K562 (cell line): ENCODE measurements around the gene ECSCR. TPM values are rescaled to one million over a fixed set of nuclear protein-coding genes. Genes with fewer than 3 reads are reported as not detected.

Experiments used
- ATAC-seq: fragments of 200-7000 bp; cut with Tn5 transposase; 3 replicates; pipeline ENCODE4 v1.9.1; 2020; ENCODE audit warnings: moderate library complexity
- BruUV-seq: library from RNA; stranded (reverse); fragments of 400-500 nt; replicated peaks from 2 replicates; lab custom pipeline; 2021; lab: Mats Ljungman, UMichigan
- CTCF ChIA-PET: fragments of 300-600 bp; formaldehyde crosslinking; extraction: SDS; loops from one replicate; lab custom pipeline; 2021; ENCODE audit warnings: low intra/inter-chr PET ratio; lab: Yijun Ruan, JAX
- POLR2A ChIA-PET: fragments of 300-600, 350-650 bp; sonication (Branson Sonifier 250); formaldehyde crosslinking; extraction: SDS; loops from one replicate; lab custom pipeline; 2021; ENCODE audit warnings: antibody characterized with exemption, inconsistent platforms; lab: Yijun Ruan, JAX
- DNase-seq, 4 experiments: peaks; one replicate each; pipeline versions ENCODE4 v3.0.0 to v3.0.0-alpha.2; 2011 to 2018; ENCODE audit warnings: low spot score in 3 of 4, mixed read lengths in 3 of 4; ENCODE audit errors: extremely low read depth in 1 of 4
- FAIRE-seq: peaks from 2 replicates; lab custom pipeline; 2011; peaks lifted over from hg19 to GRCh38; lab: Jason Lieb, UNC
- H2AFZ ChIP-seq: 2 replicates; pipeline ENCODE4 v1.6.0; 2011; ENCODE audit warnings: low read depth, low read length, control low read depth, inconsistent platforms
- H3K27ac ChIP-seq: fragments of 200-600 bp; 3 replicates; pipeline ENCODE4 v1.8.0; 2011; ENCODE audit warnings: low read depth, mild to moderate bottlenecking, control low read depth, inconsistent platforms, low read length, moderate library complexity, mixed read lengths; ENCODE audit errors: extremely low read depth
- H3K27me3 ChIP-seq, 2 experiments: fragments of 300-600 bp in 1 of 2; 2 replicates in 1 of 2; 3 replicates in 1 of 2; pipeline versions ENCODE4 v1.6.0 to v1.8.0; 2011; ENCODE audit warnings: inconsistent platforms in 2 of 2, low read length in 2 of 2, mild to moderate bottlenecking in 1 of 2, mixed read lengths in 1 of 2, moderate library complexity in 1 of 2; ENCODE audit not compliant: control insufficient read depth in 2 of 2, insufficient read depth in 2 of 2
- H3K36me3 ChIP-seq: fragments of 300-600 bp; 3 replicates; pipeline ENCODE4 v1.8.0; 2011; ENCODE audit warnings: mild to moderate bottlenecking, low read length, inconsistent platforms; ENCODE audit not compliant: control insufficient read depth, insufficient read depth
- H3K4me1 ChIP-seq, 2 experiments: fragments of 200-600 bp in 1 of 2; replicated peaks in 1 of 2; 2 replicates in 1 of 2; 3 replicates in 1 of 2; pipeline versions ENCODE4 v1.5.1 to v1.8.0; 2011; ENCODE audit warnings: inconsistent platforms in 2 of 2, low read length in 2 of 2, mild to moderate bottlenecking in 1 of 2, mixed read lengths in 1 of 2, moderate library complexity in 1 of 2; ENCODE audit not compliant: control insufficient read depth in 2 of 2, insufficient read depth in 2 of 2
- H3K4me2 ChIP-seq: 2 replicates; pipeline ENCODE4 v1.6.1; 2011; ENCODE audit warnings: low read length, control low read depth, inconsistent platforms, mixed read lengths; ENCODE audit not compliant: insufficient read depth
- H3K4me3 ChIP-seq: fragments of 200-600 bp; sonication (generic), shearing (Covaris generic); 2 replicates; pipeline ENCODE4 v1.5.1; 2016; ENCODE audit warnings: control low read depth, inconsistent platforms
- H3K79me2 ChIP-seq: fragments of 200-600 bp; 3 replicates; pipeline ENCODE4 v1.8.0; 2011; ENCODE audit warnings: low read length, inconsistent platforms; ENCODE audit not compliant: control insufficient read depth, insufficient read depth
- H3K9ac ChIP-seq, 2 experiments: 2 replicates each; pipeline versions ENCODE4 v1.6.0 to v1.6.1; 2011; ENCODE audit warnings: low read depth in 2 of 2, low read length in 2 of 2, control low read depth in 1 of 2, inconsistent platforms in 1 of 2, mild to moderate bottlenecking in 1 of 2, mixed read lengths in 1 of 2; ENCODE audit not compliant: insufficient read depth in 1 of 2
- H3K9me1 ChIP-seq: one replicate; pipeline ENCODE4 v1.6.0; 2011; ENCODE audit warnings: inconsistent platforms, mild to moderate bottlenecking, low read length, moderate library complexity; ENCODE audit not compliant: control insufficient read depth, insufficient read depth
- H3K9me3 ChIP-seq: replicated peaks from 2 replicates; pipeline ENCODE4 v1.5.1; 2011; ENCODE audit warnings: low read depth, low read length, inconsistent platforms; ENCODE audit not compliant: control insufficient read depth, insufficient read depth
- H4K20me1 ChIP-seq: replicated peaks from 2 replicates; pipeline ENCODE4 v1.6.1; 2011; ENCODE audit warnings: low read length, inconsistent platforms, mixed read lengths; ENCODE audit not compliant: control insufficient read depth, insufficient read depth
- BRF1 ChIP-seq: IDR thresholded peaks from 3 replicates; pipeline ENCODE4 v1.6.1; 2011; ENCODE audit warnings: borderline replicate concordance, mild to moderate bottlenecking; ENCODE audit not compliant: insufficient read length; ENCODE audit errors: extremely low read depth
- PHF21A ChIP-seq: fragments of 450-650 bp; IDR thresholded peaks from 2 replicates; pipeline ENCODE4 v1.6.1; 2017; ENCODE audit warnings: low read depth, borderline replicate concordance
- PYGO2 ChIP-seq: fragments of 450-650 bp; IDR thresholded peaks from 2 replicates; pipeline ENCODE4 v1.6.1; 2016; ENCODE audit warnings: mild to moderate bottlenecking, missing genetic modification characterization, moderate library complexity, missing compliant biosample characterization
- ZNF212 ChIP-seq: fragments of 450-650 bp; formaldehyde crosslinking; IDR thresholded peaks from 2 replicates; pipeline ENCODE4 v1.4.0; 2020; ENCODE audit warnings: mild to moderate bottlenecking
- ZNF764 ChIP-seq: fragments of 250-450 bp; sonication (Bioruptor Pico); IDR thresholded peaks from 2 replicates; pipeline ENCODE4 v1.4.0; 2020; ENCODE audit warnings: low read depth, mild to moderate bottlenecking, moderate library complexity
- WGBS: fragments of 100-300 bp; shearing (Covaris generic); methylation state at CpG from one replicate; pipeline ENCODE4 v1.1.6; 2016; ENCODE audit warnings: low coverage, mixed read lengths; ENCODE audit not compliant: insufficient coverage; ENCODE audit errors: missing lambda C conversion rate; 5-methylcytosine and 5-hydroxymethylcytosine counted together
- in situ Hi-C: fragments of 300-500 bp; cut with MboI; formaldehyde crosslinking; loops from 4 replicates; pipeline ENCODE4 v1.15.0; 2018; ENCODE audit warnings: inconsistent platforms, mixed read lengths
- intact Hi-C: fragments of 100-400 bp; cut with micrococcal nuclease; formaldehyde crosslinking; loops from 2 replicates; pipeline ENCODE4 v1.14.2; 2022
- polyA plus RNA-seq, 8 experiments: library from polyadenylated mRNA; depleted of rRNA in 4 of 8; stranded (reverse) in 5 of 8; unstranded in 3 of 8; fragments of >200 nt; fragmentation: Nextera tagmentation in 2 of 8; fragmentation: Illumina TruSeq in 1 of 8; extraction: Ambion mirVana in 2 of 8; extraction: Trizol in 1 of 8; gene quantifications; 2 replicates each; pipeline versions ENCODE4 v1.2.1 to v1.2.3, GENCODE V29; 2011 to 2014; ENCODE audit warnings: inconsistent platforms in 1 of 8, missing spikeins in 1 of 8
- total RNA-seq, 7 experiments: library from RNA; depleted of rRNA in 6 of 7; stranded (reverse); fragments of >200 nt in 6 of 7; fragmentation: Illumina TruSeq in 2 of 7; extraction: Trizol in 2 of 7; gene quantifications; 2 replicates each; pipeline versions ENCODE4 v1.2.1 to v1.2.3, GENCODE V29; 2011 to 2021; ENCODE audit warnings: low replicate concordance in 1 of 7
- TF ChIP-seq, protein P1 (sequence below): sonication (generic); formaldehyde crosslinking; IDR thresholded peaks from 2 replicates; pipeline ENCODE4 v1.8.0; 2023; ENCODE audit warnings: mild to moderate bottlenecking, missing genetic modification reagents
- TF ChIP-seq, protein P2 (sequence below): fragments of 450-650 bp; IDR thresholded peaks from 2 replicates; pipeline ENCODE4 v1.7.0; 2016; ENCODE audit warnings: borderline replicate concordance
- TF ChIP-seq, protein P3 (sequence below): sonication (generic); formaldehyde crosslinking; IDR thresholded peaks from 2 replicates; pipeline ENCODE4 v1.8.0; 2022; ENCODE audit warnings: missing genetic modification reagents, mild to moderate bottlenecking, borderline replicate concordance
- TF ChIP-seq, protein P4 (sequence below): fragments of 150-350 bp; IDR thresholded peaks from 2 replicates; pipeline ENCODE4 v1.6.1; 2014; ENCODE audit warnings: low read depth, mild to moderate bottlenecking, low read length, borderline replicate concordance

ECSCR gene
- total and polyA plus RNA-seq, 9 of the 15 experiments (the other 6 are each of a cell fraction or from before 2014, with no cell fraction given) = 0.10 to 0.25 (median 0.13) TPM; not detected in 6

DNA sequence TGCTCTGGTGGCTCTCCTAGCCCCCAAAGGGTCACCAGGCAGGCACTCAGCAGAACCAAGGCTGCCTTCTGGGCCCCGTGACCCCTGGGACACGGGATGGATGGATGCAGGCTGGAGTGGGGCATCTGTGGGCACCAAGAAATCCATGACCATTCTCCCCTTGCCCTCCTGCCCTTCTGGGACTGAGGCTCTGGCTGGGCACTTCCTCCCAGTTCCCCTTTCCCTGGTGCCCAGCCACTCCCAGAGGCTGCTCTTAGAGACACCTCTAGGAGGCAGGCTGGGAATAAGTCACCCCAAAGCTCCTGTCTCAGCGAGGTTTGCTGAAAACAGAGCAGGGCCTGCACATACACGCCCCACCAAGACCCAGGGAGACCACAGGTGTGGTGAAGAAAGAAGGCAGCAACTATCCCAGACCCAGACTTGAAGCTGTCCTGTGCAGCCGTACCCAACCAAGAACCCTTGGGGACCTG is 19.1 kb upstream of the ECSCR start:
- no peaks in the 10 kb centered on the region for H3K9me1 ChIP-seq
- H3K27ac ChIP-seq = peak overlapping the region; percentile 98
- H3K27me3 ChIP-seq = no peaks in the 10 kb centered on the region
- DNase-seq (peak; percentile 34 to 63 (median 43)), ATAC-seq (peak; percentile 68), FAIRE-seq (no peak)
- H3K4me1 ChIP-seq = peaks cover 52 to 59% of the 10 kb centered on the region in 2 experiments
- H3K9me3 ChIP-seq = no peaks in the 10 kb centered on the region
- intact Hi-C loops = loop anchor here (1.0 to 2.0 kb wide), 3 partner anchors 21 to 82 kb away; no protein-coding TSS in a partner anchor
- no TSS peak for BruUV-seq
- in situ Hi-C loops = no loop called here
- H4K20me1 ChIP-seq = no peaks in the 10 kb centered on the region
- WGBS = 23% methylated on average over 5 of the region's 5 CpGs
- H3K79me2 ChIP-seq = peaks cover 43% of the 10 kb centered on the region
- peak overlapping the region; percentile 99 for H2AFZ ChIP-seq
- POLR2A ChIA-PET = interaction anchor here (0.6 to 2.4 kb wide), 12 partner anchors 11 to 730 kb away, joined by 3 to 23 read pairs (median 4); partner anchors contain the start of gene SMIM33
- H3K4me3 ChIP-seq = peak overlapping the region; percentile 58
- peak overlapping the region; percentile 91 for H3K4me2 ChIP-seq
- H3K9ac ChIP-seq = peak overlapping the region; percentile 80 to 91
- CTCF ChIA-PET = no interaction called here
- peaks cover 31% of the 10 kb centered on the region; the same call in 2 of the 3 replicates for H3K36me3 ChIP-seq
- TF ChIP-seq, protein P1, sequence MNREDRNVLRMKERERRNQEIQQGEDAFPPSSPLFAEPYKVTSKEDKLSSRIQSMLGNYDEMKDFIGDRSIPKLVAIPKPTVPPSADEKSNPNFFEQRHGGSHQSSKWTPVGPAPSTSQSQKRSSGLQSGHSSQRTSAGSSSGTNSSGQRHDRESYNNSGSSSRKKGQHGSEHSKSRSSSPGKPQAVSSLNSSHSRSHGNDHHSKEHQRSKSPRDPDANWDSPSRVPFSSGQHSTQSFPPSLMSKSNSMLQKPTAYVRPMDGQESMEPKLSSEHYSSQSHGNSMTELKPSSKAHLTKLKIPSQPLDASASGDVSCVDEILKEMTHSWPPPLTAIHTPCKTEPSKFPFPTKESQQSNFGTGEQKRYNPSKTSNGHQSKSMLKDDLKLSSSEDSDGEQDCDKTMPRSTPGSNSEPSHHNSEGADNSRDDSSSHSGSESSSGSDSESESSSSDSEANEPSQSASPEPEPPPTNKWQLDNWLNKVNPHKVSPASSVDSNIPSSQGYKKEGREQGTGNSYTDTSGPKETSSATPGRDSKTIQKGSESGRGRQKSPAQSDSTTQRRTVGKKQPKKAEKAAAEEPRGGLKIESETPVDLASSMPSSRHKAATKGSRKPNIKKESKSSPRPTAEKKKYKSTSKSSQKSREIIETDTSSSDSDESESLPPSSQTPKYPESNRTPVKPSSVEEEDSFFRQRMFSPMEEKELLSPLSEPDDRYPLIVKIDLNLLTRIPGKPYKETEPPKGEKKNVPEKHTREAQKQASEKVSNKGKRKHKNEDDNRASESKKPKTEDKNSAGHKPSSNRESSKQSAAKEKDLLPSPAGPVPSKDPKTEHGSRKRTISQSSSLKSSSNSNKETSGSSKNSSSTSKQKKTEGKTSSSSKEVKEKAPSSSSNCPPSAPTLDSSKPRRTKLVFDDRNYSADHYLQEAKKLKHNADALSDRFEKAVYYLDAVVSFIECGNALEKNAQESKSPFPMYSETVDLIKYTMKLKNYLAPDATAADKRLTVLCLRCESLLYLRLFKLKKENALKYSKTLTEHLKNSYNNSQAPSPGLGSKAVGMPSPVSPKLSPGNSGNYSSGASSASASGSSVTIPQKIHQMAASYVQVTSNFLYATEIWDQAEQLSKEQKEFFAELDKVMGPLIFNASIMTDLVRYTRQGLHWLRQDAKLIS (CRISPR knock-in tag) = no peak
- no peak for TF ChIP-seq PHF21A
- no peak for TF ChIP-seq ZNF212 (CRISPR knock-in tag)
- TF ChIP-seq, protein P2, sequence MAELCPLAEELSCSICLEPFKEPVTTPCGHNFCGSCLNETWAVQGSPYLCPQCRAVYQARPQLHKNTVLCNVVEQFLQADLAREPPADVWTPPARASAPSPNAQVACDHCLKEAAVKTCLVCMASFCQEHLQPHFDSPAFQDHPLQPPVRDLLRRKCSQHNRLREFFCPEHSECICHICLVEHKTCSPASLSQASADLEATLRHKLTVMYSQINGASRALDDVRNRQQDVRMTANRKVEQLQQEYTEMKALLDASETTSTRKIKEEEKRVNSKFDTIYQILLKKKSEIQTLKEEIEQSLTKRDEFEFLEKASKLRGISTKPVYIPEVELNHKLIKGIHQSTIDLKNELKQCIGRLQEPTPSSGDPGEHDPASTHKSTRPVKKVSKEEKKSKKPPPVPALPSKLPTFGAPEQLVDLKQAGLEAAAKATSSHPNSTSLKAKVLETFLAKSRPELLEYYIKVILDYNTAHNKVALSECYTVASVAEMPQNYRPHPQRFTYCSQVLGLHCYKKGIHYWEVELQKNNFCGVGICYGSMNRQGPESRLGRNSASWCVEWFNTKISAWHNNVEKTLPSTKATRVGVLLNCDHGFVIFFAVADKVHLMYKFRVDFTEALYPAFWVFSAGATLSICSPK = no peak
- TF ChIP-seq, protein P3, sequence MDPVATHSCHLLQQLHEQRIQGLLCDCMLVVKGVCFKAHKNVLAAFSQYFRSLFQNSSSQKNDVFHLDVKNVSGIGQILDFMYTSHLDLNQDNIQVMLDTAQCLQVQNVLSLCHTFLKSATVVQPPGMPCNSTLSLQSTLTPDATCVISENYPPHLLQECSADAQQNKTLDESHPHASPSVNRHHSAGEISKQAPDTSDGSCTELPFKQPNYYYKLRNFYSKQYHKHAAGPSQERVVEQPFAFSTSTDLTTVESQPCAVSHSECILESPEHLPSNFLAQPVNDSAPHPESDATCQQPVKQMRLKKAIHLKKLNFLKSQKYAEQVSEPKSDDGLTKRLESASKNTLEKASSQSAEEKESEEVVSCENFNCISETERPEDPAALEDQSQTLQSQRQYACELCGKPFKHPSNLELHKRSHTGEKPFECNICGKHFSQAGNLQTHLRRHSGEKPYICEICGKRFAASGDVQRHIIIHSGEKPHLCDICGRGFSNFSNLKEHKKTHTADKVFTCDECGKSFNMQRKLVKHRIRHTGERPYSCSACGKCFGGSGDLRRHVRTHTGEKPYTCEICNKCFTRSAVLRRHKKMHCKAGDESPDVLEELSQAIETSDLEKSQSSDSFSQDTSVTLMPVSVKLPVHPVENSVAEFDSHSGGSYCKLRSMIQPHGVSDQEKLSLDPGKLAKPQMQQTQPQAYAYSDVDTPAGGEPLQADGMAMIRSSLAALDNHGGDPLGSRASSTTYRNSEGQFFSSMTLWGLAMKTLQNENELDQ (CRISPR knock-in tag) = 0 out of 2 replicates have a peak, but pooled peaks have one; percentile 43
- TF ChIP-seq PYGO2 (tag) = no peak
- no peak for TF ChIP-seq BRF1
- TF ChIP-seq ZNF764 (CRISPR knock-in tag) = no peak
- TF ChIP-seq, protein P4, sequence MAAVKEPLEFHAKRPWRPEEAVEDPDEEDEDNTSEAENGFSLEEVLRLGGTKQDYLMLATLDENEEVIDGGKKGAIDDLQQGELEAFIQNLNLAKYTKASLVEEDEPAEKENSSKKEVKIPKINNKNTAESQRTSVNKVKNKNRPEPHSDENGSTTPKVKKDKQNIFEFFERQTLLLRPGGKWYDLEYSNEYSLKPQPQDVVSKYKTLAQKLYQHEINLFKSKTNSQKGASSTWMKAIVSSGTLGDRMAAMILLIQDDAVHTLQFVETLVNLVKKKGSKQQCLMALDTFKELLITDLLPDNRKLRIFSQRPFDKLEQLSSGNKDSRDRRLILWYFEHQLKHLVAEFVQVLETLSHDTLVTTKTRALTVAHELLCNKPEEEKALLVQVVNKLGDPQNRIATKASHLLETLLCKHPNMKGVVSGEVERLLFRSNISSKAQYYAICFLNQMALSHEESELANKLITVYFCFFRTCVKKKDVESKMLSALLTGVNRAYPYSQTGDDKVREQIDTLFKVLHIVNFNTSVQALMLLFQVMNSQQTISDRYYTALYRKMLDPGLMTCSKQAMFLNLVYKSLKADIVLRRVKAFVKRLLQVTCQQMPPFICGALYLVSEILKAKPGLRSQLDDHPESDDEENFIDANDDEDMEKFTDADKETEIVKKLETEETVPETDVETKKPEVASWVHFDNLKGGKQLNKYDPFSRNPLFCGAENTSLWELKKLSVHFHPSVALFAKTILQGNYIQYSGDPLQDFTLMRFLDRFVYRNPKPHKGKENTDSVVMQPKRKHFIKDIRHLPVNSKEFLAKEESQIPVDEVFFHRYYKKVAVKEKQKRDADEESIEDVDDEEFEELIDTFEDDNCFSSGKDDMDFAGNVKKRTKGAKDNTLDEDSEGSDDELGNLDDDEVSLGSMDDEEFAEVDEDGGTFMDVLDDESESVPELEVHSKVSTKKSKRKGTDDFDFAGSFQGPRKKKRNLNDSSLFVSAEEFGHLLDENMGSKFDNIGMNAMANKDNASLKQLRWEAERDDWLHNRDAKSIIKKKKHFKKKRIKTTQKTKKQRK = no peak
